ENCODE data around the gene FAM222B. TPM values are rescaled to one million over a fixed set of nuclear protein-coding genes. Genes with fewer than 3 reads are reported as not detected.

The FAM222B gene
- total and polyA plus RNA-seq, 2 of the 4 experiments (the other 2 are of a cell fraction), result 2.5 to 10.8 TPM

DNA sequence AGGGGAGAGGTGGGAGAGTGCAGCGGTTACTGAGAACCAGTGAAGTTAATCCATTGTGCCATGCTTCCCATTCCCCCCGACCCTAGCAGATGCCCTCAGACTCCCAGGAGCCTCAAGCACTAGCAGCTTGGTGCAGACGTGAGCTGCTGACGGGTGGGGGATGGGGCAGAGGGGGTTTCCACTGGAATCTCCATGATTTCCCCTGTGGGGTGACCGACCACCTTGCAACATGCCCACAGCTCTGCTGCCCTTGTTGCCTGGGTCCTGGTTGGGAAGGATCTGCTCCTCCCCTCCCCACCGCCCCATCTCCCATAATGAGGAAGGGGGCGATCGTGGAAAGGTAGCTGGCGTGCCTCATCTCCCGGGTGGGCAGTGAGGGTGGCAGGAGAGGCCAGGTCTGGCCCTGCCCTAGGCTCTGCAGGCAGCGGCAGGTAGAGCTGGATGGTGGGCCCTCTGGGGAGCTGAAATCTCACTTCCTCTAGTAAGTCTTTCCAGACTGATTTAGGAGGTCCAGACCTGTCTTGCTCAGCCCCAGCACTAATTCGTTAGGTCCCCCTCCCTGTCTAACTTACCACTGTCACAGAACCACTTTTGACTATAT, 45.4 kb upstream of the FAM222B start:
- Histone ChIP-seq H3K23ac (ENCODE audit: low read depth, low read length) (no peak overlapping the region), H3K4me2 (ENCODE audit: low read depth, low read length) (no peak overlapping the region), H2AFZ (replicated peaks; ENCODE audit: low read length, poor library complexity) (no peak overlapping the region), H4K8ac (ENCODE audit: low read depth in 2 of 2, low read length in 2 of 2) (no peak overlapping the region), H3K27me3 (ENCODE audit: control insufficient read depth, insufficient read depth, low read length) (no peaks in the 10 kb centered on the region), H3K36me3 (ENCODE audit: control insufficient read depth, insufficient read depth, low read length) (peaks cover 40% of the 10 kb centered on the region), H4K91ac (ENCODE audit: insufficient read depth, low read depth, low read length) (no peak overlapping the region), H3K18ac (ENCODE audit: low read depth, low read length) (no peak overlapping the region), H3K14ac (replicated peaks; ENCODE audit: low read depth, low read length) (no peak overlapping the region), H3K4ac (ENCODE audit: low read depth, low read length) (no peak overlapping the region), H3K4me3 (ENCODE audit: insufficient read depth, low read depth, low read length) (no peak overlapping the region), H2BK120ac (ENCODE audit: low read depth, low read length) (no peak overlapping the region), H3K56ac (ENCODE audit: extremely low read depth, insufficient read depth, low read length) (no peak overlapping the region), H3K9me3 (ENCODE audit: control insufficient read depth, insufficient read depth, low read length) (no peaks in the 10 kb centered on the region), H2AK5ac (ENCODE audit: low read depth, low read length) (no peak overlapping the region), H4K20me1 (ENCODE audit: insufficient read depth, low read length) (peaks cover 20% of the 10 kb centered on the region; the same call in 1 of the 2 replicates), H3K27ac (ENCODE audit: insufficient read depth, low read length) (no peak overlapping the region), H3K9me1 (ENCODE audit: insufficient read depth, low read length) (peaks cover 7% of the 10 kb centered on the region), H3K4me1 (ENCODE audit: control insufficient read depth, insufficient read depth, low read length) (no peaks in the 10 kb centered on the region), H4K5ac (ENCODE audit: low read depth, low read length) (no peak overlapping the region), H2BK5ac (ENCODE audit: low read depth, low read length, poor library complexity, severe bottlenecking) (no peak overlapping the region), H3K9ac (ENCODE audit: low read depth, low read length) (no peak overlapping the region), H2BK20ac (ENCODE audit: low read depth, low read length) (no peak overlapping the region), H2BK15ac (ENCODE audit: low read depth, low read length) (no peak overlapping the region), H2AK9ac (replicated peaks; ENCODE audit: low read depth, low read length, poor library complexity) (no peak overlapping the region), H3K79me1 (ENCODE audit: low read depth in 1 of 2, low read length in 2 of 2) (peaks cover 7 to 17% of the 10 kb centered on the region in 2 experiments)
- BruUV-seq (replicated peaks), result no TSS peak
- CTCF ChIA-PET, result no interaction called here
- WGBS, 2 experiments (ENCODE audit: extremely low coverage in 2 of 2, insufficient read length in 1 of 2), result no CpG with 5 or more reads among the region's 12 CpGs
- intact Hi-C loops (cut with micrococcal nuclease) (no loop called here), in situ Hi-C loops (cut with MboI; ENCODE audit: low sequenced_read_pairs) (no loop called here), dilution Hi-C loops (cut with HindIII; ENCODE audit: low sequenced_read_pairs, unreplicated experiment) (no loop called here)
- no peak for DNase-seq
- ATAC-seq (ENCODE audit: low read depth), result no peak
- no peak for TF ChIP-seq MAFK (IDR thresholded peaks at IDR 0.05; ENCODE audit: low read depth, low read length)
- TF ChIP-seq RAD21 (IDR thresholded peaks at IDR 0.05; ENCODE audit: low read length), result no peak
- TF ChIP-seq BHLHE40 (IDR thresholded peaks at IDR 0.05; ENCODE audit: low read depth, low read length), result no peak
- TF ChIP-seq RCOR1 (IDR thresholded peaks at IDR 0.05; ENCODE audit: insufficient replicate concordance, low read length), result no peak
- no peak for TF ChIP-seq SMC3 (IDR thresholded peaks at IDR 0.05; ENCODE audit: low read depth, low read length)
- TF ChIP-seq, protein P1, sequence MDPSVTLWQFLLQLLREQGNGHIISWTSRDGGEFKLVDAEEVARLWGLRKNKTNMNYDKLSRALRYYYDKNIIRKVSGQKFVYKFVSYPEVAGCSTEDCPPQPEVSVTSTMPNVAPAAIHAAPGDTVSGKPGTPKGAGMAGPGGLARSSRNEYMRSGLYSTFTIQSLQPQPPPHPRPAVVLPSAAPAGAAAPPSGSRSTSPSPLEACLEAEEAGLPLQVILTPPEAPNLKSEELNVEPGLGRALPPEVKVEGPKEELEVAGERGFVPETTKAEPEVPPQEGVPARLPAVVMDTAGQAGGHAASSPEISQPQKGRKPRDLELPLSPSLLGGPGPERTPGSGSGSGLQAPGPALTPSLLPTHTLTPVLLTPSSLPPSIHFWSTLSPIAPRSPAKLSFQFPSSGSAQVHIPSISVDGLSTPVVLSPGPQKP (IDR thresholded peaks at IDR 0.05; ENCODE audit: borderline replicate concordance, low read depth, low read length), result no peak
- TF ChIP-seq CHD1 (IDR thresholded peaks at IDR 0.05; ENCODE audit: low read depth, low read length), result no peak
- no peak for TF ChIP-seq NFE2L2 (IDR thresholded peaks at IDR 0.05; ENCODE audit: low read depth, low read length)
- TF ChIP-seq, protein P2, sequence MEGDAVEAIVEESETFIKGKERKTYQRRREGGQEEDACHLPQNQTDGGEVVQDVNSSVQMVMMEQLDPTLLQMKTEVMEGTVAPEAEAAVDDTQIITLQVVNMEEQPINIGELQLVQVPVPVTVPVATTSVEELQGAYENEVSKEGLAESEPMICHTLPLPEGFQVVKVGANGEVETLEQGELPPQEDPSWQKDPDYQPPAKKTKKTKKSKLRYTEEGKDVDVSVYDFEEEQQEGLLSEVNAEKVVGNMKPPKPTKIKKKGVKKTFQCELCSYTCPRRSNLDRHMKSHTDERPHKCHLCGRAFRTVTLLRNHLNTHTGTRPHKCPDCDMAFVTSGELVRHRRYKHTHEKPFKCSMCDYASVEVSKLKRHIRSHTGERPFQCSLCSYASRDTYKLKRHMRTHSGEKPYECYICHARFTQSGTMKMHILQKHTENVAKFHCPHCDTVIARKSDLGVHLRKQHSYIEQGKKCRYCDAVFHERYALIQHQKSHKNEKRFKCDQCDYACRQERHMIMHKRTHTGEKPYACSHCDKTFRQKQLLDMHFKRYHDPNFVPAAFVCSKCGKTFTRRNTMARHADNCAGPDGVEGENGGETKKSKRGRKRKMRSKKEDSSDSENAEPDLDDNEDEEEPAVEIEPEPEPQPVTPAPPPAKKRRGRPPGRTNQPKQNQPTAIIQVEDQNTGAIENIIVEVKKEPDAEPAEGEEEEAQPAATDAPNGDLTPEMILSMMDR (conservative IDR thresholded peaks at IDR 0.05; ENCODE audit: low read depth, low read length), result no peak
- no peak for TF ChIP-seq POLR2A (IDR thresholded peaks at IDR 0.05; ENCODE audit: low read depth, low read length)
- TF ChIP-seq FOS (IDR thresholded peaks at IDR 0.05; ENCODE audit: low read depth, low read length), result no peak
- TF ChIP-seq, protein P3, sequence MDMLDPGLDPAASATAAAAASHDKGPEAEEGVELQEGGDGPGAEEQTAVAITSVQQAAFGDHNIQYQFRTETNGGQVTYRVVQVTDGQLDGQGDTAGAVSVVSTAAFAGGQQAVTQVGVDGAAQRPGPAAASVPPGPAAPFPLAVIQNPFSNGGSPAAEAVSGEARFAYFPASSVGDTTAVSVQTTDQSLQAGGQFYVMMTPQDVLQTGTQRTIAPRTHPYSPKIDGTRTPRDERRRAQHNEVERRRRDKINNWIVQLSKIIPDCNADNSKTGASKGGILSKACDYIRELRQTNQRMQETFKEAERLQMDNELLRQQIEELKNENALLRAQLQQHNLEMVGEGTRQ (IDR thresholded peaks at IDR 0.05; ENCODE audit: low read depth, low read length), result no peak
- no peak for TF ChIP-seq MXI1 (IDR thresholded peaks at IDR 0.05; ENCODE audit: borderline replicate concordance, low read depth, low read length)
- TF ChIP-seq CEBPB (IDR thresholded peaks at IDR 0.05; ENCODE audit: low read depth, low read length), result no peak
- no peak for TF ChIP-seq RFX5 (IDR thresholded peaks at IDR 0.05; ENCODE audit: low read depth, low read length)
- TF ChIP-seq MAZ (IDR thresholded peaks at IDR 0.05; ENCODE audit: borderline replicate concordance, low read depth, low read length), result no peak
- POLR2A ChIA-PET (ENCODE audit: unreplicated experiment), result no interaction called here

All from IMR-90 (cell line).